ENCODE data around the gene RNF150. TPM values are rescaled to one million over a fixed set of nuclear protein-coding genes. Genes with fewer than 3 reads are reported as not detected.

RNF150 gene
- total and polyA plus RNA-seq, 2 of the 8 experiments (the other 6 are each of a cell fraction or from before 2014, with no cell fraction given): 3.4 to 4.8 TPM

DNA sequence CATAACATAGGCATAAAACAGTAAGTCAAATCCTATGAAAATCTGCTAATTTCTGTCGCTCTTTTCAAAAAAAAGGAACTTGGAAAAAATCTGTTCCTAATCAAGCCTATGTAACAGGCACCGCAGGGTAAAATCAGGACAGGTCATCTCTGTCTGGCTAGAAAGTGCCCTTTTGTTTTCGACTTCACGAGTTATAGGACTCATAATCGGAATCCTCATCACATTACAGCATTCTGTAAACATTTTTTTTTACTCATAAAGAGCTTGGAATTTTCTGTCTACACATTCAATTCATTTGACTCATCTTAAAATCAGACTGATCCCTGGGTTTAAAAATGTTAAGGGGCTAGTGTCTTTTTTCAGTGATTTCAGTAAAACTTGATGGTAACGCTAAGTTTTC, 195.4 kb downstream of the RNF150 start:
- H4K91ac ChIP-seq (replicated peaks; ENCODE audit: insufficient read length, low read length): no peak overlapping the region
- H3K23ac ChIP-seq (ENCODE audit: insufficient read length): no peak overlapping the region
- no peaks in the 10 kb centered on the region for H3K79me2 ChIP-seq (ENCODE audit: control insufficient read depth in 1 of 2, insufficient read depth in 2 of 2, low read length in 2 of 2)
- H2AFZ ChIP-seq (ENCODE audit: low read length): no peak overlapping the region
- no peak overlapping the region for H3K4me2 ChIP-seq (ENCODE audit: insufficient read depth in 1 of 2, low read depth in 2 of 2, low read length in 2 of 2)
- no peaks in the 10 kb centered on the region; a peak in 1 of 4 replicates for H3K9me3 ChIP-seq (ENCODE audit: insufficient read depth in 2 of 2, low read depth in 1 of 2, low read length in 1 of 2)
- no peaks in the 10 kb centered on the region for H3K36me3 ChIP-seq (ENCODE audit: control insufficient read depth in 2 of 4, insufficient read depth in 4 of 4, low read length in 3 of 4)
- no peak overlapping the region for H2BK120ac ChIP-seq (replicated peaks; ENCODE audit: low read depth, low read length)
- no peaks in the 10 kb centered on the region for H3K79me1 ChIP-seq (ENCODE audit: low read depth, low read length)
- FAIRE-seq (no peak), DNase-seq (ENCODE audit: low read depth in 1 of 2, low spot score in 2 of 2) (no peak)
- ChIA-PET CTCF (ENCODE audit: partially characterized antibody) (interaction anchor here (0.8 kb wide), 1 partner anchor 217 kb away, joined by 3 read pairs; no protein-coding TSS in a partner anchor), POLR2A (ENCODE audit: partially characterized antibody) (no interaction called here)
- WGBS, 2 experiments (ENCODE audit: extremely low coverage in 1 of 2, insufficient coverage in 1 of 2, insufficient read length in 1 of 2, insufficient replicate concordance in 2 of 2, low coverage in 1 of 2, low lambda C conversion rate in 2 of 2, missing lambda C conversion rate in 1 of 2): 92% methylated on average over 6 of the region's 6 CpGs; no CpG with 5 or more reads in 1 of the 2 experiments
- no peak overlapping the region for H3K9ac ChIP-seq (replicated peaks in 1 of 4; ENCODE audit: extremely low read depth in 1 of 4, low read depth in 3 of 4, low read length in 3 of 4)
- no peak overlapping the region for H2BK5ac ChIP-seq (ENCODE audit: low read depth, low read length)
- H2BK12ac ChIP-seq (ENCODE audit: low read depth, low read length): no peak overlapping the region
- H4K8ac ChIP-seq (ENCODE audit: extremely low read depth, insufficient read depth, low read length): no peak overlapping the region
- no peak overlapping the region for H2BK15ac ChIP-seq (ENCODE audit: low read length)
- no peak overlapping the region for H3K18ac ChIP-seq (ENCODE audit: extremely low read depth, low read length)
- no peak overlapping the region for H3K14ac ChIP-seq (ENCODE audit: insufficient read length)
- no peak overlapping the region for H3K56ac ChIP-seq (replicated peaks; ENCODE audit: insufficient read length, low read depth, low read length)
- no peaks in the 10 kb centered on the region for H3K23me2 ChIP-seq (ENCODE audit: low read depth, low read length)
- H4K5ac ChIP-seq (ENCODE audit: insufficient read length, low read depth, low read length): no peak overlapping the region
- no peak overlapping the region for H3K4ac ChIP-seq (replicated peaks; ENCODE audit: insufficient read length, low read depth, low read length)
- no peak overlapping the region for H3K4me3 ChIP-seq (ENCODE audit: extremely low read depth in 1 of 4, insufficient read depth in 2 of 4, low read depth in 3 of 4, low read length in 4 of 4)
- H2BK20ac ChIP-seq (ENCODE audit: low read length): no peak overlapping the region
- peaks cover 0 to 2% of the 10 kb centered on the region in 2 experiments for H4K20me1 ChIP-seq (replicated peaks in 1 of 2; ENCODE audit: control insufficient read depth in 1 of 2, insufficient read depth in 2 of 2, low read length in 2 of 2)
- no peaks in the 10 kb centered on the region for H3K27me3 ChIP-seq (replicated peaks in 1 of 4; ENCODE audit: control insufficient read depth in 3 of 4, extremely low read depth in 1 of 4, insufficient read depth in 3 of 4, low read length in 3 of 4)
- no peak overlapping the region for H3K27ac ChIP-seq (ENCODE audit: low read depth, low read length)
- H2AK5ac ChIP-seq (ENCODE audit: low read depth, low read length): no peak overlapping the region
- no peaks in the 10 kb centered on the region for H3K4me1 ChIP-seq (replicated peaks in 1 of 4; ENCODE audit: control insufficient read depth in 3 of 4, insufficient read depth in 4 of 4, low read length in 3 of 4)
- TF ChIP-seq CBX8 (IDR thresholded peaks at IDR 0.05; ENCODE audit: borderline replicate concordance, low read depth, low read length) (no peak), JUND (IDR thresholded peaks at IDR 0.05; ENCODE audit: low read length) (no peak), RBBP5 (IDR thresholded peaks at IDR 0.05; ENCODE audit: borderline replicate concordance, low read depth, low read length) (no peak), SP1 (IDR thresholded peaks at IDR 0.05; ENCODE audit: low read depth, low read length) (no peak), GABPA (IDR thresholded peaks at IDR 0.05; ENCODE audit: borderline replicate concordance, insufficient read depth, low read length) (no peak), TAF1 (IDR thresholded peaks at IDR 0.05; ENCODE audit: low read depth, low read length) (no peak), NANOG (IDR thresholded peaks at IDR 0.05; ENCODE audit: insufficient read depth, low read depth, low read length, poor library complexity, severe bottlenecking) (no peak), SUZ12 (IDR thresholded peaks at IDR 0.05; ENCODE audit: low read length) (no peak), EP300 (IDR thresholded peaks at IDR 0.05; ENCODE audit: borderline replicate concordance in 1 of 2, low read depth in 2 of 2, low read length in 2 of 2) (no peak), CHD1 (IDR thresholded peaks at IDR 0.05; ENCODE audit: low read depth, low read length) (no peak), CREB1 (IDR thresholded peaks at IDR 0.05) (no peak), HDAC2 (IDR thresholded peaks at IDR 0.05; ENCODE audit: borderline replicate concordance in 1 of 2, low read depth in 2 of 2, low read length in 2 of 2) (no peak), SIRT6 (IDR thresholded peaks at IDR 0.05; ENCODE audit: low read length) (no peak), PHF8 (conservative IDR thresholded peaks at IDR 0.05; ENCODE audit: low read depth, low read length) (no peak)
- TF ChIP-seq, protein P1, sequence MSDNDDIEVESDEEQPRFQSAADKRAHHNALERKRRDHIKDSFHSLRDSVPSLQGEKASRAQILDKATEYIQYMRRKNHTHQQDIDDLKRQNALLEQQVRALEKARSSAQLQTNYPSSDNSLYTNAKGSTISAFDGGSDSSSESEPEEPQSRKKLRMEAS (IDR thresholded peaks at IDR 0.05): no peak

Measured in H1 (cell line).